Measurements from ENCODE around the gene USP15.
"Not testable (repeated sequence)": the region's sequence is repeated elsewhere in the genome, so short reads cannot be mapped to it uniquely, and the experiment has no call there.

USP15 gene

DNA sequence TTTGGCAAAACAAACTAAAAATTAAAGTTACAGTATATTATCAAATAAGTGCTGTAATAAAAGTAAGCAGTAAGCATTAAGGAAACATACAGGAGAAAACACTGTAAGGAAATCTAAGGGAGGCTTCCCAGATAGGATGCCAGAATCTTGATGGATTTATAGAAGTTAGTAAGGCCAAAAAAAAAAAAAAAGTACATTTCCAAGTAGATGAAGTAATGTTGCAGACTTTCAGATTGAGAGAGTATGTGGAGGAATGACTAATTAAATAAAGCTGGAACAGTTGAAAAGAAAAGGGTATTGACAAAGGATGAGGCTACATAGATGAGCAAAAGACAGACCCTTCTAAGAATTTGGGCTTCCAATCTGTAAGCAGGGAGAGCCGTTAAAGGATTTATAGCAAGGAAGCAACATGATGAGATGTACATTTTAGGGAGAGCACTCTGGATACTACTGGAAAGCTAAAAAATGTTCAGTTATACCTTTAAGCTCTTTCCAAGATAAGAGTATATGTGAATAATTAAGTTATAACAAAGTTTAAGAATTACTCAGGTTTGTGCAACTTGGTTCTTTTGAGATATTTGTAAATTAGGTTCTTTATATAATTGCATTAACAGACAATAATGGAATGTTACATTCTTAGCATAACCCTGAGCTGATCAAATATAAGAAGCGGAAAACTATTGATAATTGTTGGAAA lies 119.0 kb downstream of the USP15 start:
- DNase-seq, result no peak

DNA sequence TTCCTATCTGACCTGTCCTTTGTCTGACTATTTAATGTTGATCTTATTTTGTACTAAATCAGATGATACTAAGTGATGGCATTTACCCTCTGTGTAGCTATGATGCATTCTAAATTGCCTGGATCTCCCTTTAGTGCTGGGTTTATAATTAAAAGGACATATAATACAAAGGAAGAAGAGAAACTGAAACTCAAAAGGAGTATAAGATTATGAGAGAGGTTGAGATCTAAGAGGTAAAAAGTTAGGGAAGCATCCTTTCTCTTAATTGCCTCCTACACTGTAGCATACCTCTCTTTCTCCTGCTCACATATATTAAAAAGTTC lies 119.5 kb downstream of the USP15 start:
- DNase-seq, result no peak

DNA sequence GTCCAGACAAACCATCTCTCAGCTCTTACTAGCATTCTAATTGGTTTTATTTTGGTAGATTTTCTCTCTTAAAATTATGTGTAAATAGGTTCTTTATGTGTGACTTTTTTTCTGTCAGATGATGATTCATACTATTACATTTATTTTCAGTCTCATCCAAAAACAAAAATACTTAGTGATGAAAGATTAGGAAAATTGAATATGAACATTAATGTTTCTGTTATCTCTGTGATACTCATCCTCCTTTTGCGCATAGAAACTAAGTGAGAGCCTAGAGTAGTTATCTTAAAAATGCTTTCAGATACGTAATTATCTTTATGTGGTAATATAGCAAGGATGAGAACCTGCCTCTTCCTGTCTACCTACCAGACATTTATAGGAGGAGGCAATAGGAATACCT lies 122.3 kb downstream of the USP15 start:
- DNase-seq, result no peak

DNA sequence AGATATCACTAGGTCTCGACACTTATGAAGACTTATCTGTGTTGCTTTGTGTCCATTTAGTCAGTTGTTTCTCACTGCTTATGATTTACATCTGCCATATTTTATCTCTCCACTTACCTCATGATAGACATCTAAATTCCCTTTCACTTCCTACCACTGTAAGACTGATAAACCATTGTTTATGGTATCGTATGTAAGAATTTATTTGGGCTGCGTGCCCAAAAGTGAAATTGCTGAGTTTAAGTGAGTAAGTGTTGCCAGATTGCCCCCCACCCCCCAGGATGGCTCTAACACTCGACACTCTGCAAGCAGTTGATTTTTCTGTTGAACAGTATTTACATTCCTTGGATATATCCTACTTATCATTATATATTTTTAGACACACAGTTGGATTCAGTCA lies 136.5 kb downstream of the USP15 start:
- no peak for DNase-seq

DNA sequence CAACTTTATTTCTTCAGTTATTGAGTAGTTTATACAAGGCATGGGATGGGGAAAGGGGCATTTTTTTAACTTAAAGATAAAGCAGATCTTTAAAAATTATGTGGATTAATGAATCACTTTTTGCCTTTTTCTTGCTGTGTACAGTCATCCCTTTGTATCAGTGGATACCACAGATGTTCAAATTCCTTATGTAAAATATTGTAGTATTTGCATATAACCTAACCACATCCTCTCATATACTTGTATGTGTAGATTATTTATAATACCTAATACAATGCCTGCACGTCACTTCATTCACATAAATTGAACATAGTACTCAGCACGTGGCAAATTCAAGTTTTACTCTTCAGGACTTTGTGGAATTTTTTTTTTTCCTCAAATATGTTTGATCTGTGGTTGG lies 139.9 kb downstream of the USP15 start:
- no peak for DNase-seq

DNA sequence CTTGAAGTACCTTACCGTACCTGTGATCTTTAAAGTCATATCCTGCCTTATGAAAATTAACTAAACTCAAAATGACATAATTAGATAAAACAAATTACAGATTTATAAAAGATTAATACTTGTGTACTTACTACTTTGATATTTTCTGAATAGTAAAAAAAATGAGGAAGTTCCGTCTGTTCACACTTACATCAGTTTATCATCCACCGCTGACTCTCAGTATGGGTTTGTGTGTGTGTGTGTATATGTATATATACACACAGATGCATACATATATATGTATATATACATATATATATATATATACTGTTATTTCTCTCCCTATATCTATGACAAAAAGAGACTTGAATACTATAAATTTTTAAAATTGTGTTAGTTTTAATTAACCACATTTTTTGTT lies 141.4 kb downstream of the USP15 start:
- DNase-seq, result no peak

DNA sequence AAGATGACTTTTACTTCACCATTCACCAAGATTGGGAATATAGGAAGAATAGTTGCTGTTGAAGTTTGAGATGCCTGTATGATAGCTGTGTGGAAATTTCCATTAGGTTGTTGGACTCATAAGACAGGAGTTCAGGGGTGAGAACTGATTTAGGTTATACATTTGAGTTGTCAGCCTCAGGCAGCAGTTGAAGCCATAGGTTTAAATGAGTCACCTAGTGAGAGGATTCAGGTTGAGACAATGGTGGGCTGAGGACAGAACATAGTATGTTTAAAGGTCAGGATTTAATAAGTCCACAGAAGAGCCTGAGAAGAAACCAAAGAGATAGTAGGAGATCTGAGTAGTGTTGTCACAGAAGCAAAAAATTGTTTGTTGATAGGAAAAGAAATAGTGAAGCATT lies 142.8 kb downstream of the USP15 start:
- no peak for DNase-seq

DNA sequence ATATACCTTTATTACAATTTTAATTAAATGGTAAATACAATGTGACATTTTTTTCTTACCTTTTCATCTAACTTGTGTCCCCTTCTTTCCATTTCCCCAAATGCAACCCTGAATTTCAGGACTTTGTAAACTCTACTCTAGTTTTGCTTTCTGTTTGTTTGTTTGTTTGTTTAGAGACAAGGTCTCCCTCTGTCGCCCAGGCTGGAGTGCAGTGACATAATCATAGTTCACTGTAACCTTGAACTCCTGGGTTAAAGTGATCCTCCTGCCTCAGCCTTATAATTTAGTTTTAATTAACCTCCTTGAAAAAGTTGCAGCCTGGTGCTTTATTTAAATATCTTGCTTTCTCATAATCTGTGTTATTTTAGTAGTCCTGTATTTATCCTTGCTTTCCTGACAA lies 147.4 kb downstream of the USP15 start:
- no peak for DNase-seq

DNA sequence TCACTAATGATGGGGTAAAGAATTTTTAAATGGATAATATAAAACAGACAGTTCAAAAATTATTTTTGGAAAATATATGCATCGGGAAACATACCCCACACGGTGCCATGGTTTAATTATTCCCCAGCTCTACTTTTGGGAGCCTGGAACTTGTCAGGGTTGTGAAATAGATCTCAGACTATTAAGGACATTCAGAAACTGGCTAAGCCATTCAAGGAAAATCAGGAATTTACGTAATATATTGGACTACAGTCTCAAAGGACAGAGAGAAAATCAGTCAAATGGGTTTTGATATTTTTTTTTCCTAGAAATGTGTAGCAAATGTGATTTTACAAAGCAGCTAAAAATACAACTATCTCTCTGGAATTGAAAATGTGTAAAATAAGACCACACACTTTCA lies 148.9 kb downstream of the USP15 start:
- no peak for DNase-seq

DNA sequence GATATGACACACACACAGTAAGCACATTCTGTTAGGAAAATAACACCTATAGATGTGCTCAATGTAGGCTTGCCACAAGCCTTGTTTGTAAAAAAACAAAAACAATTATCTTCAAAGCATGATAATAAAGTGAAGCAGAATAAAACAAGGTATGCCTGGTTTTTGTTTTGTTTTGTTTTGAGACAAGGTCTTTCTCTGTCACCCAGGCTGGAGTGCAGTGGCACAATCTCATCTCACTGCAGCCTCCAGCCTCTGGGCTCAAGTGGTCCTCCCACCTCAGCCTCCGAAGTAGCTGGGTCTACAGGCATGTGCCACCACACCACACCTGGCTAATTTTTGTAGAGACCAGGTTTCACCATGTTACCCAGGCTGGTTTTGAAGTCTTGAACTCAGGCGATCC lies 154.0 kb downstream of the USP15 start:
- no peak for DNase-seq

DNA sequence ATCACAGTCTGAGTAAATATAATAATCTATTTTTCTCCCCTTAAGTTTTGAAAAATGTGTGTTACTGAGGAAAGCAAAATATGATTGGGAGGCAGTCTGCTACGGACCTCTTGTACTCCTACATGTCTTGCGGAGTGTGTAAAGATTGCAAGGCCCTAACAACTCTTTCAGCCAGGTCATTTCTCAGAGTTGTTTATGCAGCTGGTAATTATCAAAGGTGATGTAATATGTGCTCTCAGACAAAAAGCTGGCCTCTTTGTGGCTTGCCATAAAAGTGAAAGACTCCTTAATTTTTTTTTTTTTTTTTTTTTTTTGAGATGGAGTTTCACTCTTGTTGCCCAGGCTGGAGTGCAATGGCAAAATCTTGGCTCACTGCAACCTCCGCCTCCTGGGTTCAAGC lies 165.9 kb downstream of the USP15 start:
- no peak for DNase-seq

DNA sequence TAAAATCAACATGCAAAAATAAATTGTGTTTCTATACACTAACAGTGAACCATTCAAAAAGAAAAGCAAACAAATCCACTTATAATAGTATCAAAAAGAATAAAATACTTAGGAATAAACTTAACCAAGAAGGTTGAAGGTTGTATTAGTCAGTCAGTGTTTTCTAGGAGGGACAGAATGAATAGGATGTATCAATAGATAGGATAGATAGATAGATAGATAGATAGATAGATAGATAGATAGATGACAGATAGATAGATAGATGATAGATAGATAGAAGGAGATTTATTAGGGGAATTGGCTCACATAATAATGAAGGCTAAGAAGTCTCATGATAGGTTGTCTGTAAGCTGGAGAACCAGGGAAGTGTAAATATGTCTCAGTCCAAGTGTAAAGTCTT lies 169.3 kb downstream of the USP15 start:
- no peak for DNase-seq

DNA sequence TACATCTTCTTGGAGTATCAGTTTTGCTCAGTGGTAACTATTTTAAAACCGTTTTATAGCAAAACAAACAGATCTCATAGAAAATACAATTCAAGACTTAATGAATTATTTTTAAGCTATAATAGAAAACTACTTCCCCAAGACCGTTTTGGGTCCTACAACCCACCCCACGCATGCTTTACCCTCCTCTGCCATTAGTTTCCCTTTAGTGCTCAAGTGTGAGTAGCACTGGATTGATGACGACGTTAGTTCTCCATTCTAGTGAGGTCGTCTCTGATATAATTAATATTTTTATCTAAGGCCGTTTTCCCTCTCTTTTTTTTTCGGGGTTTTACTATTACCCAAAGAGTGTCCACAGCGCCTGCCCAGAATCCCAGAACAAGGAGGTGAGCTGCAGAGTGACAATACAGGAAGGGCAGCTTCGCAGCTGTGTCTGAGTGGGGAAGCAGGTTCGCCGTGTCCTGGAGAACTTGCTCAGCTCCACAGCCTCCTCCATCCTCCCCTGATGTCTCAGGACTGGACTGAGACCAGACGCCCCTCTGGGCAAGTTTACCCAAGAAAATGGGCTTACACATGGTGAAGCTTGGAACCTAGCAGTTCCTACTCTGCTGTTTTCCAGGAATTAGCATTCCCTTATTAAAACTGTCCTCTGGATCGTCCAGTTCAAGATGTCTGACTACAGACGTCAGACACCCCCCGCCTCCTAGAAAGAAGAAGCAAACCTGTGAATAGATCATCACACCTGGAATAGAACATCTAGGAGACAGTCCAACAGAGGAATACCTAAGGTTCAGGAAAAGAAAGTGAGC lies 174.5 kb downstream of the USP15 start:
- DNase-seq, result peak; percentile 27

DNA sequence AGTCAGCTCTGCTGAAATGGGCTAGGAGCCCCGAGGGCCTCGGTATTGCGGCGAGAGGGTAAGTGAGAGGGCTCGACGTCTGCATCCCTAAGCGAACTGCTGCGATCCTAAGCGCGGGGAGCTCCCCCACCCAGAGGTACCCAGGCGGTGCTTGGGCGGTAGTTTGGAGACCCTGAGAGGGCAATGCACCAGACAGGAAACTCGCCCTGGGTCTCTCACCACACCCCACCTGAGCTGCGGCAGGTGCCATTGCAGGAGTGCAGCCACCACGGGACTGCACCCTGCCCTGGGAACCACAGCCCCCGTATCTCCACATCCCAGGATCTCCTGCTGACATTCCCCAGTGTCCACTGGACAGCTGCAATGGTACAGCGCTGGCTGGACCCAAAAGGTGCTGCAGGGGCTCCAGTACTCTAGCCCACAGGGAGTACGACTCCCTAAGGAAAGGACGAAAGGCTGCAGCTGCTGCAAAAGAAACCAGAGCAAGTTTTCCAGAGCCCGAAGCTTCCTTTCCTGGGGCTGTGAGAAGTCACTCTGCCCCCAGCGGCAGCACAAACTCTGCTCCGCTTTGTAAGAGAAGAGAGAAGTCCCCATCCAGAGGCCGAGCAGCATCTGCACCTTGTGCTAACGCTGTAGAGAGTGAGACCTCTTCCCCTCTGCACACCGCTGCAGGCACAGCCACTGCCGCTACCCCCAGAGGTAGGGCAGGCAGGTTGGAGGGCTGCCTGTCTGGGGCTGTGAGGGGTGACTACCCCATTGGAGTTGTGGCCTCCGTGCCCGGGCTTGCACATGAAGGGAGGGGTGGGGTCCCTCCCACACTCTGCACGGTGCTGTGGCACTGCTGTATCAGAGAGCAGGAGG lies 175.3 kb downstream of the USP15 start:
- DNase-seq, result peak; percentile 72

DNA sequence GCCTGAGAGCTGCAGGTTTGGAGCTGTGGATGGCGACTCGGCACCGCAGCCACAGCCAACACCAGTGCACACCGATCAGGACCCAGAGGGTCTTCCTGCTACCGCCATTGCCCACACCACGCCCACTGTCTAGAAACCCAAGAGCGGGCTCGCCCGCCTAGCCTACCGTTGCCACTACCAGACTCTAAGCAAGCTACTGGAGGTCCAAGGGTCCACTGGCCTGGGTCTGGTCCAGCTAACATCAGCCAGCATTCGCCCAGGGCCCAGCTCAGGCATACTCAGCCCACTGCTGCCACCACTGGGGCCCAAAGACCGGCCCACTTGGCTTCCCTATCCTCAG lies 175.9 kb downstream of the USP15 start:
- DNase-seq, result no peak

DNA sequence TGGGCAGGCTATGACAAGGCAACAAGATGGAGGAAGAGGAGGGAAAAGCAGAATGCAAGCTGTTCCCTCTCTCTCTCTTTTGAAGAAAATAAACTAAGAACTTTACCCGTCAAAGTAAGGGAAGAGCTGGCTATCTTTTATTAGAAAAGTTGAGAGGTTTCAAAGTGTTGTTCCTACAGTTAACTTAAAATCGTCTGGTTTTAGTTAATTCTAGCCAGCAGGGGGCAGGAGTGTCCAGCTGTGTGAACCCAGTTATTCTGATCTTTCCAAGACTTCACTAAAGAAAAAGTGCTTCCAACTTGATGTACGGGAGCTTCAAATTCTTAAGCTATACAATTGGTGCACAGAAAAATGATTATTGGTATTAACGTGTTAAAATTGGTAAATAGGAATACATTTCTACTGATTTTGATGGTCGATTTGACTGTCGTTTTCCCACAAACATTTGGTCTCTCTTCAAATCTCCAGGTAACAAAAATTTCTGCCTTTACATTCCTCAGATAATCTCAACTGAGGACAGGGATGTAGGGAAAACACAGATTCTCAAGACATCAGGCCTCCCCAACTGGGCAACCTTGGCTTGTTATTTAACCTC lies 178.0 kb downstream of the USP15 start:
- DNase-seq, result peak; percentile 78

DNA sequence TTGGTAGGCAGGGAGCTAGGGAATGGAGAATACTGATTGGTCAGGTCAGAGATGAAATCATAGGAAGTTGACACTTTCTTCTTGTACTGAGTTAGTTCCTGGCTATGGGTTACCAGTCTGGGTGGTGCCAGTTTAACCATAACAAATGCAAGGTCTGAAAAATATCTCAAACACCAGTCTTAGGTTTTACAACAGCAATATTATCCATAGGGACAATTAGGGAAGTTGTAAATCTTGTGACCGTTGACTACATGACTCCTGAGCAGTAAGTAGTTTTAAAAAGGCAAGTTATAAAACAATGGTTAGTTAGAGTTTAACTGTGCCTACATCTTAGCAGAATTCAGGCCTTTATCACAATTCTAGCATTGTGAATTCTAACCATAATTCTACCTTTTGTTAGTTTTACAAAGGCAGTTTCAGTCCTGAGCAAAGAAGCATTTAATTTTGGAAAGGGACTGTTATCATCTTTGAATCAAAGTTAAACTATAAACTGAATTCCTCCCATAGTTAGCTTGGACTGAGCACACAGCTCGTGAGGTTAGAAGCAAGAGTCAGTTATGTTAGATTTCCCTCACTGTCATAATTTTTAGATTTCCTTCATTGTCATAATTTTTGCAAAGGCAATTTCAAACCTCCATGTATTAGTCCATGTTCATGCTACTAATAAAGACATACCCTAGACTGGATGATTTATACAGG lies 186.7 kb downstream of the USP15 start:
- no peak for DNase-seq

DNA sequence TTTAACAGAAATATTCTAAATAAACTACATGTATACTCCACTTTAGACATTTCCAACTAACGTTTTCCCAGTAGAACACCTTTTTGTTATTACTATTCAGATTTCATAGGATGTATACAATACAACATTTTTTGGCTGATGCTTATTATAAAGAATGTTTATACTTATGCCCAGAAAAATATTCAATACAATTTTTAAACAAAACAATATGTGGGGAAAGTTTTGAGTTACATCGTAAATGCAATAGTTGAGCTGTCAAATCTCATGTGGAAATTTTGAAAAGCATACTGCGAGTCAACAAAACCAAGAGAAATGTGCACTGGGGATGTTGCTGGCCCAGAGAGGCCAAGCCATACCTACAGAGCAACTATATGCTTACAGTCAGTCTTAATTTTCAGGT lies 188.2 kb downstream of the USP15 start:
- no peak for DNase-seq

DNA sequence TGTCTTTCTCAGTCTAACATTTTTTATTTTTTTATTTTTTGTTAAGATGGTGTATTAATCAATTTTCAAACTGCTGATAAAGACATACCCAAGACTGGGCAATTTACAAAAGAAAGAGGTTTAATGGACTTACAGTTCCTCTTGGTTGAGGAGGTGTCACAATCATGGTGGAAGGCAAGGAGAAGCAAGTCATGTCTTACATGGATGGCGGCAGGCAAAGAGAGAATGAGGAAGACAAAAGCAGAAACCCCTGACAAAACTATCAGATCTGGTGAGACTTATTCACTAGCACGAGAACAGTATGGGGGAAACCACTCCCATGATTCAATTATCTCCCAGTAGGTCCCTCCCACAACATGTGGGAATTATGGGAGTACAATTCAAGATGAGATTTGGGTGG lies 195.2 kb downstream of the USP15 start:
- DNase-seq, result not testable (repeated sequence)

DNA sequence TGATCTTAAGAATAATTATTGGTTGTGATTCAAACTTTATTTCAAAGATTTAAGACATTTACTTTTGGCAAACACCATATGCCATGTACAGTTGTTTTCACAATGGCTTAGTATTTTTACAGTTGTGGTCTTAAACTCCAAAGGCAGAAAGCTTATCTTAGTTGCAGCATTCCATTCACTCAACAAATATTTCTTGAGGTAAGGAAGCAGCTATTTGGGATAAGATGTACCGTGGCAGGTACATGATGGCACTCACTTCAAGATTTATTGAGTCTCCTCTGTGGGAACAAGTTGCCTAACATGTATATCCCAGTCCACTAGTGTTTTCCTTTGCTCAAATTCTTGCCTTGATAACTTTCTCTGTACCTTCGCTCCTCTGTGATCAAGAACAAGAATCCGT lies 198.4 kb downstream of the USP15 start:
- no peak for DNase-seq

DNA sequence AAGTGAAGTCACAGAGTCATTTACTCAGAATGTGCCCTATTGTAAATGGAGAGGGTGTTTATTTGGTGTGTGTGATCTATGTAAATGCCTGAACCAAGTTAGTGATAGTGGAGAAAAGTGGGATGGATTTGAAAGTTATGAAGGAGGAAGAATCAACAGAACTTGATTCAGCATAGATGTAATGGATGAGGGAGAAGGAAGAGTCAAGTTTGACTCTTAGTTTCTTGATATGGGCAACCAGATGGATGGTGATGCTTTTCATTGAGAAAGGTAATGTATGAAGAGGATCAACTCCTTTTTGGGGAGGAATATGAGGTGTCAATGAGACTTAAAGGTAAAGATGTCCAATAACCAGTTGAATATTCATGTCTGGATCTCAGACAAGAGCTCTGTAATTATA lies 199.8 kb downstream of the USP15 start:
- DNase-seq, result no peak

DNA sequence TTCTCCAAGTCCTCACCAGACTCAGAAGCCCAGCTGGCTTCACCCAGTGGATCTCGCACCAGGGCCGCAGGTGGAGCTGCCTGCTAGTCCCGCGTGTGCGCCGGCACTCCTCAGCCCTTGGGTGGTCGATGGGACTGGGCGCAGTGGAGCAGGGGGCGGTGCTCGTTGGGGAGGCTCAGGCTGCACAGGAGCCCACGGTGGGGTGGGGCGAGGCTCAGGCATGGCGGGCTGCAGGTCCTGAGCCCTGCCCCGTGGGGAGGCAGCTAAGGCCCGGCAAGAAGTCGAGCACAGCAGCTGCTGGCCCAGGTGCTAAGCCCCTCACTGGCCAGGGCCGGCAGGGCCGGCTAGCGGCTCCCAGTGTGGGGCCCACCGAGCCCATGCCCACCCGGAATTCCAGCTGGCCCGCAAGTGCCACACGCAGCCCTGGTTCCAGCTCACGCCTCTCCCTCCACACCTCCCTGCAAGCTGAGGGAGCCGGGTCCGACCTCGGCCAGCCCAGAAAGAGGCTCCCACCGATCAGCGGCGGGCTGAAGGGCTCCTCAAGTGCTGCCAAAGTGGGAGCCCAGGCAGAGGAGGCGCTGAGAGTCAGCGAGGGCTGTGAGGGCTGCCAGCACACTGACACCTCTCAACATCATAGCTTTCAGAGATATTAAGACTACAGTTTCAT lies 201.1 kb downstream of the USP15 start:
- DNase-seq, result not testable (repeated sequence)
